ENCODE data around the gene GOLGA6C. TPM values are rescaled to one million over a fixed set of nuclear protein-coding genes. Genes with fewer than 3 reads are reported as not detected.

Gene GOLGA6C
- total RNA-seq, 1 donor from 2014 or later = not detected

- H3K27me3 ChIP-seq (ENCODE audit: control insufficient read depth, insufficient read depth, low read length) = no peaks in the 10 kb centered on the region
- peaks cover 3% of the 10 kb centered on the region for H3K36me3 ChIP-seq (ENCODE audit: control insufficient read depth, insufficient read depth, low read length)
- DNase-seq (ENCODE audit: low read depth) = no peak
- TF ChIP-seq CTCF (IDR thresholded peaks at IDR 0.05; ENCODE audit: insufficient read depth, low read length, poor library complexity, severe bottlenecking) = no peak
- no peak overlapping the region for H3K4me3 ChIP-seq (ENCODE audit: low read depth, low read length)
Observed at GRCh38 chr15:75212200-75212858, 45.8 kb upstream of the GOLGA6C start.

- Histone ChIP-seq H3K36me3 (ENCODE audit: control insufficient read depth, insufficient read depth, low read length) (peaks cover 2% of the 10 kb centered on the region), H3K4me3 (ENCODE audit: low read depth, low read length) (no peak overlapping the region), H3K27me3 (ENCODE audit: control insufficient read depth, insufficient read depth, low read length) (no peaks in the 10 kb centered on the region)
- TF ChIP-seq CTCF (IDR thresholded peaks at IDR 0.05; ENCODE audit: insufficient read depth, low read length, poor library complexity, severe bottlenecking) = no peak
- DNase-seq (ENCODE audit: low read depth) = no peak
Observed at GRCh38 chr15:75213212-75213767, 44.8 kb upstream of the GOLGA6C start.

GRCh38 chr15:75213768-75214221 is 44.3 kb upstream of the GOLGA6C start:
- no peak for TF ChIP-seq CTCF (IDR thresholded peaks at IDR 0.05; ENCODE audit: insufficient read depth, low read length, poor library complexity, severe bottlenecking)
- H3K4me3 ChIP-seq (ENCODE audit: low read depth, low read length) = no peak overlapping the region
- no peak for DNase-seq (ENCODE audit: low read depth)
- H3K27me3 ChIP-seq (ENCODE audit: control insufficient read depth, insufficient read depth, low read length) = no peaks in the 10 kb centered on the region
- H3K36me3 ChIP-seq (ENCODE audit: control insufficient read depth, insufficient read depth, low read length) = peaks cover 2% of the 10 kb centered on the region

GRCh38 chr15:75214293-75215096 is 43.6 kb upstream of the GOLGA6C start:
- no peak for DNase-seq (ENCODE audit: low read depth)
- Histone ChIP-seq H3K27me3 (ENCODE audit: control insufficient read depth, insufficient read depth, low read length) (no peaks in the 10 kb centered on the region), H3K4me3 (ENCODE audit: low read depth, low read length) (no peak overlapping the region), H3K36me3 (ENCODE audit: control insufficient read depth, insufficient read depth, low read length) (peaks cover 2% of the 10 kb centered on the region)
- no peak for TF ChIP-seq CTCF (IDR thresholded peaks at IDR 0.05; ENCODE audit: insufficient read depth, low read length, poor library complexity, severe bottlenecking)

- no peaks in the 10 kb centered on the region for H3K27me3 ChIP-seq (ENCODE audit: control insufficient read depth, insufficient read depth, low read length)
- H3K4me3 ChIP-seq (ENCODE audit: low read depth, low read length) = no peak overlapping the region
- DNase-seq (ENCODE audit: low read depth) = no peak
- H3K36me3 ChIP-seq (ENCODE audit: control insufficient read depth, insufficient read depth, low read length) = no peaks in the 10 kb centered on the region
- TF ChIP-seq CTCF (IDR thresholded peaks at IDR 0.05; ENCODE audit: insufficient read depth, low read length, poor library complexity, severe bottlenecking) = no peak
Observed at GRCh38 chr15:75215107-75216004, 42.8 kb upstream of the GOLGA6C start.
